Mesenteric fat pad (tissue), 1 donor: Measurements from ENCODE around the gene TTLL7. TPM values are rescaled to one million over a fixed set of nuclear protein-coding genes. Genes with fewer than 3 reads are reported as not detected.

Experiments
- DNase-seq: peaks from one replicate; pipeline ENCODE4 v3.0.0-alpha.2; 2020; ENCODE audit warnings: low spot score
- long read RNA-seq: library from polyadenylated mRNA; unstranded; transcript quantifications from one replicate; pipeline ENCODE4 v2.0.0, GENCODE V29; 2020
- total RNA-seq: library from RNA; stranded (reverse); fragmentation: NEBNext Ultra II Directional; extraction: Animal tissue kit (Norgen Biotek cat#: 25700); gene quantifications from one replicate; pipeline ENCODE4 v1.2.1, GENCODE V29; 2021
- donor health status: DM: yes; HTN: yes; CAD: no.

The TTLL7 gene
- total RNA-seq, result 8.8 TPM
- long read RNA-seq, partial matches to known transcripts, result 6 of 7 reads
- long read RNA-seq, other reads (novel, unspliced or antisense), result 1 of 7 reads

GRCh38 chr1:83998498-83999315, at the start of gene TTLL7:
TTLL7 (minus strand) TSS chr1:83999132; CDS start chr1:83952211, 46,921 bp downstream.
- no peak for DNase-seq

DNA sequence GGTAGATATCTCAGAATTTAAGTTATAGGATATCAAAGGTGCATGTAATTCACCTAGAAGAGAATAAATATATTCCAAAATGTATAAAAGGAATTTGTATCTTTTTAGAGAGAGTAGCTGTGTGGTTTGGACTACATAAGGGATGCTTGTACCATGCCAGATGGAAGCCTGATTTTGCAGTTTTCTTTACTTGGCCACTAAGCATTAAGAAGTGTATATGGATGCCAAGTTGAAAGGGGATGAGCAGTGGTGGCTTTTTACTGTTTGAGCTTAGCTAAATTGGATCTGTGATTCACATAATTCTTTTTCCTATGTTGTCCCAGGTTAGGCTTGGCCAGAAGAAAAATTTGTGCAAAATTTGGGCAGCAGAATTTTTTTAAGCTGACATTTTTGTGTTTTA, 43.5 kb upstream of the TTLL7 start:
- DNase-seq, result no peak

DNA sequence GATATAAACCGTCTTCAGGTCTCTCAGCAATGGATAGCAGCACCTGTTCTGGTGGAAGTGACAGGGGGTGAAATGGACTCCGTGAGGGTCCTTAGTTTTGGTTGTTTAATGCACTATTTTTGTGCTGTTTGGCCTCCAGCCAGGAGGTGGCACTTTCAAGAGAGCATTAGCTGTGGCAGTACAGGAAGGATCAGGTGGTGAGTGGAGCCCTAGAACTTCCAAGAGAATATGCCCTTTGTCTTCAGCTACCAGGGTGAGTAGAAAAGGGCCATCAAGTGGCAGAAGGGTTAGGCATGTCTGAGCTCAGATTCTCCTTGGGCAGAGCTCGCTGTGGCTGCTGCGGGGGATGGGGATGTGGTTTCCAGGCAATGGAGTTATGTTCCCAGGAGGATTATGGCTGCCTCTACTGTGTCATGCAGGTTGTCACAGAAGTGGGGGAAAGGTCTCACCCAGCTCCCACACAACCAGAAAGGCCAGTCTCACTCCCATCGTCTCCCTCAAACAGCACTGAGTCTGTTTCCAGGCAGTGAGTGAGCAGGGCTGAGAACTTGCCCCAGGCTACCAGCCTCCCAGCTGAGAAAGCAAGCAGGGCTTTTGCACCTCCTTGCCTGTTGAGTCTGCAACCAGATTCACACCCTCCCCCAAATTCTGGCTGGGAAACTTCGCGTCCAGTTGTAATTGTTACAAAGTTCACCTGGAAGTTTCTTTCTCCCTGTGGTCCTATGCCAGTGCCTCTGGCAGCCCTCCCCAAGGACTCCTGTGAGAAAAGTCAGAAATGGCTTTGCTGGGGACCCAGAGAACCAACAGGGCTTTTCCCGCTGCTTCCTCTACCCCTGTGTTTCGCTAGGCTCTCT, 39.1 kb upstream of the TTLL7 start:
- no peak for DNase-seq

- DNase-seq, result no peak
These were observed 32.9 kb upstream of the TTLL7 start for GRCh38 chr1:84031802-84032327.

- no peak for DNase-seq
These were observed 28.4 kb upstream of the TTLL7 start for GRCh38 chr1:84027368-84027767.

GRCh38 chr1:84025966-84026365, 27.0 kb upstream of the TTLL7 start:
- no peak for DNase-seq

GRCh38 chr1:84021822-84022221, 22.9 kb upstream of the TTLL7 start:
- no peak for DNase-seq

DNA sequence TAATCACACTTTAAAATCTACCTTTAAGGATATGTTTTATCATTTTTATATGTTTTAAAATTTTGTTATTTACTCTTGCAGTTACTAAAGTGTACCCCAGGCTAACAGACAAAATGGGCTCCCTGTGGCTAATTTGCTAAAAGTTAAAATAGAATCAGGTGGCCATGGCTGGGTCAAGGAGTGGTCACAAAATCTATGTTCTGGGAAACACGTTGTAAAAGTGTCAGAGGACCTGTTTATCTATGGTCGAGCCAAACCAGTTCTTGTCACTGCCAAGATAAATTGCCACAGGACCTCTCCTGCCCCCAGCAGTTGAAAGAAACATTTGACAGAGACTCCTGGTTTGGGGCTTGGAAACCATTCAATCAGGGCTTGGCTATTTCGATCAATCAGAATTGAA, 21.2 kb upstream of the TTLL7 start:
- DNase-seq, result no peak

DNA sequence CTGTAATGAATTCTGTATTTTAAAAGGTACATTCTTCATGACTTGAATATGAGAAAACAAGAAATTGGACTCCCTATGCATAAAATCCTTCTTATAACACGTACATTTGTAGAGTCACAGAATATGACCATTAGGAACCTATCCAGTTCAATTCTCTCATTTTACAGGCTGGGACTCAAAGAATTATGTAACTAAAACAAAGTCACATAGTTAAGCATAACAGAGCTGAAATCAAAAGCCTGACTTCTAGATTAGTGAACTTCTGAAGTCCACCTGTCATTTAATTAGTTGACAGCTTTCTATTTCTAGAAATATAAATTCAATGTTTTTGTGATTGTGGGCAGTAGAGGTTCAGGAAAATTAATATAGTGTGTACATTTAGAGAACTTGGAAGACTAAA, 20.3 kb upstream of the TTLL7 start:
- no peak for DNase-seq

- DNase-seq, result no peak
These were observed 14.8 kb upstream of the TTLL7 start for GRCh38 chr1:84013708-84014107.

GRCh38 chr1:84012018-84012417, 13.1 kb upstream of the TTLL7 start:
- no peak for DNase-seq

DNA sequence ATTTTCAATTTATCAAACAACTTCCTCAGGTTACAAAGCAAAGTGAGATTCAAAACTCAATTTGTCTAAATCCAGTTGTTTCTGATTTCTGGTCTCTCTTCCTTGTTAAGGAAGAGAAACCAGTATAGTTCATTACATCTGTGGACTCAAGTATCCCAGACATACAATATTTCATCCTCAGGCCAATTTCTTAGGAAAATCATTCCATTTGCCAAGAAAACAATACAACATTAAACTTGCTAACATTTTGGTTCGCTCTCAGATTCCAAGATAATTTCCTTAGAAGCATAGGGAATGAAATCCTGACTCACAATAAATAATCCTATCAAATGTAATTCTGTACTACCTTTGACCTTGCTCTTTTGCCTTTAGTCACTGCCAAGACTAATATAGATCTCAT, 11.2 kb upstream of the TTLL7 start:
- no peak for DNase-seq

DNA sequence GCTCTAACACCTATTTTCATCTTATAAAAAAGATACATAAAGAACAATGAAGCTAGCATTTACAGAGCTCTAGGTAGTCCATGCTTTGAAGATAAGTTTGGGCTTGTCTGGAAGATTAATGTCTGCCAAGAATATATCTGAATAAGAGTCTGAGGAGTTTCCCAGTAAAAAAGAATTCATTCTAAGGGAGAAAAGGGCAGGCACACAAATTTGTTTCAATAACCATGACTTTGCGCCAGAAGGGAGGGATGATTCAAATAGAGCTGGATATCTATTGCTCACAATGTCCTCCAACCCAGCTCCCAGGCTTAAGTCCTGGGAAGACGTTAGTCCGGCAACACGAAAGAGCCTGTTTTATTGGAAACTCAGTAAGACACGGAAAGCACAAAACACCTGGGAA, 9.7 kb upstream of the TTLL7 start:
- DNase-seq, result no peak

- DNase-seq, result no peak
These were observed 7.7 kb upstream of the TTLL7 start for GRCh38 chr1:84006591-84006990.

DNA sequence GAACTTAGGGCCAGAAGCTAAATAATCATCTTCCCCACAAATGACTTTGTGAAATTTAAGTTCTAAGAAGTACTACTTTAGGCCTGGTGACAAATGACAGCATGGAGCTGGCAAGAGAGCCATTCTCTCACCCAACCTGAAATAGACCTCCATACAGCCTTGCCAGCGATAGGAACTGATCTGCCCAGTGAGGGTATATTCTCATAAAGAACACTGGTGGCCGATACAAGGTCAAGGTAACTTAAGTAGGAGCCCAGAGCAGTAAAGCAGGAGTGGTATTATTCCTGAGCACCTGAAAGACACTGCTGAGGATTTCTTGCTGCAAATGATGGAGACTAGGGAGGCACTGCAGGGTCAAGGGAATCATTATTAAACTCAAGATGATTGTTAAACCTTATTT, 2.6 kb upstream of the TTLL7 start:
- no peak for DNase-seq

- DNase-seq, result no peak
These were observed 2.1 kb upstream of the TTLL7 start for GRCh38 chr1:84000954-84001495.

DNA sequence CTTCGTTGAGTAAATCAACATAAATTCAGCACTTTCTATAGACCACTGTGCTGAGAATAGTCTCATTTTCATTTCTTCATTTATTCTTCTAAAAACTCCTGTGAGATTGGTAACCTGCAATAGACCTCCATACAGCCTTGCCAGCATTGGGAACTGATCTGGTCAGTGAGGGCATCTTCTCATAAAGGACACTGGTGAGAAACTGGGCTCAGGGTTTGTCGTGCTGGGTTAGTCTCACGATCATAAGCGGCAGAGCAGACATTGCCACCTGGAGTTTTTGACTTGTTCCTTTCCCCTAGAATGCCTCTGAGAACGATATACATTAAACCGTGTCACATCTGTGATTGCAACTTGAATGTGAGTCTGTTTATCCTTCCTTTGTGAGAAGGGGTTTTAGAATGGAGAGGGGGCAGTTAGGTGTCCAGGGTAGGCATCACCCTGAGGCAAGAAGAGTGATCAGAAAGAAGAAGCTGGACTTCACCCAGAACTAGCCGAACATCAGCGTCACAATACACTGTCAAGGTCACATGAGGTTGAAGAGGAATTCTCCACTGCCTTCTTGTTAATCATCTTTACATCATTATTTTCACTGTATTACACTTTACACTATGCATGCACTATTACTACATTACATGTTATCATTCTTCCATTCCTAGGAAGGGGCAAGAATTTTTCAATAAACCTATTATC, 1.4 kb upstream of the TTLL7 start:
- no peak for DNase-seq

GRCh38 chr1:83999316-83999819, 436 bp upstream of the TTLL7 start:
- DNase-seq, result no peak

DNA sequence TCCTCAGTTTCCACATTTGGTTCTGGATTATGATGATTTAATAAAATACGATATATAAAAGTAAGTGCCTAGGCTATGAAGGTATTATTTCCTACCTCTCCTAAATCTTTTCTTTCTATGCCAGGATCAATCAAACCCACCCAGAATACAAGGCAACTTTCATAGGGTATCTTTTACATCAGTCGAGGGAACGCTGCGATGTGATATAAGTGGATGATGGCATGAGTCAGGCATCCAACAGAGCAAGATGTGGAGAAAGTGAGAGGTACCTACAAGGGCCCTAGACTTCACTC, 781 bp downstream of the TTLL7 start:
- DNase-seq, result no peak

DNA sequence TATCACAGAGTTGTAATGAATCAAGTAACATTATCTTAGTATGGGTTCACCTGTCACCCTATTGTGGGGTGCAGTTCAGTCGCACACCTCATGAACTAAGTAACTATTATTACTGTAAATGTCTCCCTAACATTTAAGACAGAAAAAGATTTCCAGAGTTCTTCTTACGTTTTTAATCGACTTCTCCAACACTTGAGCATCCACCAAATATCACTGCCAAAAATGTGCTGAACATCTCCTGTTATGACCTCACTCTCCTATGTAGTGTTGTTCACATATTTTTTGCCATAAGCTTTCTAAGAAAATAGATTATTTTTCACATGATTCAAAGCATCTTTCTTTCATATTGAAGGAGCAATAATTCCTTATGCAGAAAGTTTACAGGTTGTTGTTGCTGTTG, 1.3 kb downstream of the TTLL7 start:
- DNase-seq, result no peak

GRCh38 chr1:83996621-83997020, 2.3 kb downstream of the TTLL7 start:
- no peak for DNase-seq
